NCI-H2227 (cell line): ENCODE data around the gene FAM120A.
"Not testable (repeated sequence)": the region's sequence is repeated elsewhere in the genome, so short reads cannot be mapped to it uniquely, and the experiment has no call there.

Source experiments
- DNase-seq: peaks from one replicate; lab custom pipeline; 2025; ENCODE audit not compliant: unreplicated experiment; lab: John Stamatoyannopoulos, UW

The FAM120A gene

GRCh38 chr9:93505541-93506132, 54.2 kb downstream of the FAM120A start:
- DNase-seq: no peak

GRCh38 chr9:93507768-93508167, 56.3 kb downstream of the FAM120A start:
- no peak for DNase-seq

GRCh38 chr9:93508207-93508606, 56.7 kb downstream of the FAM120A start:
- no peak for DNase-seq

DNA sequence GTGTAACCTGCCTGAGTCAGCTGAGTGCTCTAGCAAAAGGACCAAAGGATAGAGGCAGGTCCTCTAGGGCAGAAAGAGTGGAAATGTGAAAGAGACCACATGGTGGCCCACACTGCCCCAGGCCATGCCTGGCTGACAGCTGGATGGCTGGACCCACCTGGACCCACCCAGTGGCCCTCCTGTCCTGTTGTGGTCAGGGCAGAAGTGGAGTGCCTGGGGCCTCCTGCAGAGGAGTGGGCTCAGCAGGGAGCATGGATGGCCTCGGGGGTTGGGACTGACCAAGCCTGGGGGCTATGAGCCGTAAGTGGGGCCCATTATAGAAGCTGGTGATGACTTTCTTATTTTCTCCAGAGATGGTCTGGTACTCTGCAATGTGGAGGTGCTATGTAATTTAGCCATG, 57.6 kb downstream of the FAM120A start:
- no peak for DNase-seq

DNA sequence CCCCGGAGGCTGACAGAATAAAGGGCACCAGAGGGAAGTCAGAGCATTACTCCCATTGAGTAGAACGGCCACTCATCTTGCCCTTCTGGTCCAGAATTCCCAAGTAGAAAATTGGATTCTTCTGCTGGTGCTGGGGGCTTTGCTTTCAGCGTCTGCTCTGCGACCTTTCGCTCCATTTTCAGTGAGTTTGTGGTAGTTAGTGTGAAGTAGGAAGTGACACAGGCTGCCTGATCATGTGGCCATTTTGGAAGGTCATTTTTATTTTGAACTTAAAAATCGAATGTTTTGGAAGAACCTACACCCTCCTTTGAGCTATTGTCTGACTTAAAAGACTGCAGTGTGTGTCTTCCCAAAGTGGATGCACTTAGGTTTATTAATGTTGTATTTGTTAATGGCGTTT, 58.6 kb downstream of the FAM120A start:
- no peak for DNase-seq

DNA sequence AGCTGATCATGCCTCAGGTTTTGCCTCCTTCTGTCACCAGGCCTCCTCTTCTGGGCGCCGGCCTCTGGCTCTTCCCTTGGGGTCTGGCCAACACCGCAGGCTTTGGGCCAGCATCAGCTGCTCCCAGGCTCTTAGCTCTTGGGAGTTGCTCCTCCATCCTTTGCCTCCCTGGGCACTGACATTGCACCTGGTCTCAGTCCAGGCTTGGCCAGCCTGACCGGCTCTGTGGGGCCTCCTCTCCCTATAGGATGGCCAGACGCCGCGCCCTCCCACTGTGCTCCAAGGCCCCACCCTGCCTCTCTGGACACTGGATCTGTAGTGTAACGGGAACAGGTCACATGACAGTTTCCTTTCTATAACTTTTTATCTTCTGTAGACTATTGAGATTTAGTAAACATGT, 59.7 kb downstream of the FAM120A start:
- not testable (repeated sequence) for DNase-seq

DNA sequence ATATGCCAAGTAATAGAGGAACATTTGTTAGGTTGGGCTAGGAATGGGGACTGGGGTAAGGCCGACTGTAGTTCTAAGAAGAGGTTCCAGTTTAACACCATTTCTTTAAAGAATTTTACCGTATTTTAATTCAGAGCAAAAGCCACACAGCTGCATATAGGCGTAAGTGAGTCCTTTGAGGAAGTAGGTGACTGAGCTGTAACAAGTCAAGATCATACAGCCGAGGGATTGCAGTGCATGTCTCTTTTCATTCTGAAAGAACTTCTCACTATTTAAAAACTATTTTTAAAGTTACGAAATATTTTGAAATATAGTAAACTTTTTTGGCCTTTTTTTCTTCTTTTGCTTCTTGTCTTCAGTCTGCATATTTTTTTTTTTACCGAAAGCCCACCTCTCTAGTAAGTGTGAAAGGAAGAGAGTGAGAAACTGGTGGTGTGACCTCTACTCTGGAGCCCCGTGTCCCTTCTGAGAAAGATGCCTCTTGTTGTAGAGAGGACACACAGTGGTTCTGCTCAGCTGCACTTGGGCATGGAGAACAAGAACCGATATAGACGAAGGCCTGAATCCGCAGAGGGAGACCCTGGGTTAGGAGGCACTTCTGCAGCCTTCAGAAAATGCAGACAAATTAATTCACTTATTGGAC, 60.8 kb downstream of the FAM120A start:
- not testable (repeated sequence) for DNase-seq

DNA sequence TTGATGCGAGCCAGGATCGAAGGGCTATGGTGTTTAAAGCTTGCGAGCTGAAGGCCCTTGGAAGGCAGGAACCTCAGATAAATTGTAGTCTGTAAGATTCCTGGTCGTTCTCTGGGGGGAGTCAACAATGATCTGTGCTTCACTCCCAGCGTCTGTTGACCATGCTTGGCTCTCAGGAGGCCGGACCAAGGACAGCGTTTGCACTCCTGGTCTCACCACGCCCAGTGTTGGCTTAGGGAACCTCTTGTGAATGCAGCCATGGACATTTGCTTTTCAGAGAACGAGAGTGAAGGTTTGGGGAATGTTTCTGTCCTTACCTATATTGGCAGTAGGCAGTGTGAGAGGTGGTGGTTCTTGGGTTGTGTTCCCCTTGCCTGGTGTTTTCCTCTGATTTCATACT, 62.1 kb downstream of the FAM120A start:
- no peak for DNase-seq

GRCh38 chr9:93517331-93517730, 65.8 kb downstream of the FAM120A start:
- DNase-seq: no peak

GRCh38 chr9:93520523-93520922, 69.0 kb downstream of the FAM120A start:
- DNase-seq: no peak

- no peak for DNase-seq
Observed at GRCh38 chr9:93522736-93523135, 71.3 kb downstream of the FAM120A start.

GRCh38 chr9:93523518-93524144, 72.1 kb downstream of the FAM120A start:
- DNase-seq: no peak

DNA sequence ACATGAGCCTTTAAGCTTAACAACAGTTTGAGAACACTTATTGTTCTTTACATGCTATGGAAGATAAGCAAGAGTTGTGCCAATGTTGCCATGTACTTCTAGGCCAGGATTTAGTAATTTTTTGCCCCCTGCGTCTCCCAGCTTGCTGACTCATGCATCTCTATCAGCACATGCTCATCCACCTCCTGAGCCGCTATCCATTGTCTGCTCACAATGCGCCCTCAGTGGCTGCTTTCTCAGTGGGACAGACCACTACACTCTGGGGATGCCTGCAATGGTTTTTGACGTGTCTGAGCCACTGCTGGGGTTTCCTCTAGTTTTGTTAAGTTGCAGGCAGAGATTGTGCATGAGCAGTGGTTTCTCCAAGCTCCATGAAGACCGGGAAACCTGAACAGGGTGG, 74.0 kb downstream of the FAM120A start:
- no peak for DNase-seq

GRCh38 chr9:93531374-93531773, 79.9 kb downstream of the FAM120A start:
- no peak for DNase-seq

GRCh38 chr9:93532141-93532540, 80.7 kb downstream of the FAM120A start:
- DNase-seq: no peak

GRCh38 chr9:93533863-93534262, 82.4 kb downstream of the FAM120A start:
- no peak for DNase-seq

- no peak for DNase-seq
Observed at GRCh38 chr9:93536167-93536566, 84.7 kb downstream of the FAM120A start.

GRCh38 chr9:93536874-93537273, 85.4 kb downstream of the FAM120A start:
- DNase-seq: no peak

GRCh38 chr9:93540305-93540704, 88.8 kb downstream of the FAM120A start:
- DNase-seq: no peak

DNA sequence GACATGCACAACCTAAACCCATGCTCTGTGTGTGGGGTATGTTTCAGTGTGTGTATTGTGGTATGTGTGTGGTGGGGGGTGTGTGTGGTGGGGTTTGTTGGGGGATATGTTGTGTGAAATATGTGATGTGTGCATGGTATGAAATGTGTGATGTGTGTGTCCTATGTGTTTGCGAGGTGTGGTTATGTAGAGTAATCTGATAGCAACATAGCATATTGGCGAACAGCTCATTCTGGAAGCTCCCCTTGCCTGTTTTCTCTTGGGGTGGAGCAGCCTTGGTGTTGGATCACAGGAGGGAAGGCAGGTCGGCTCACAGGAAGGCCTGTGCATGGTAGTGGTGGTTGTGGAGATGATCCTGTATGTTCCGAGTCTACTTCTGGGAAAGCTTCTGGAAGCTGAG, 89.5 kb downstream of the FAM120A start:
- no peak for DNase-seq

- DNase-seq: no peak
Observed at GRCh38 chr9:93541581-93542349, 90.3 kb downstream of the FAM120A start.

DNA sequence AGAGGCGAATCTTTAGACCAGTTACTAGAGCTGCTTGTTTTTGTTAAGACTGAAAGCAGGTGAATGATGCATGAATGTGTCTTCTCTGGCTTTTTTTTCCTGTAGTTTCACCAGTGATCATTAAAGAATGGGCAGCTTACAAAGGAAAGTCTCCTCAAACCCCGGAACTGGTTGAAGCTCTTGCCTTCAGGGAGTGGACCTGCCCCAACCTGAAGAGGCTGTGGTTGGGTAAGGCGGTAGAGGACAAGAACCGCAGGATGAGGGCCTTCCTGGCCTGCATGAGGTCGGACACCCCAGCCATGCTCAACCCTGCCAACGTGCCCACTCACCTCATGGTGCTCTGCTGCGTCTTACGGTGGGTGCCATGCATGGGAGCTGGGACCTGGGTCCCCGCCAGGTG, 91.6 kb downstream of the FAM120A start:
- DNase-seq: no peak
